SK-N-SH treated with all-trans-retinoic acid at 6 μM for 48 hours (cell line): ENCODE results near the gene PLXNA3.

Experiments used
- GLIS3 ChIP-seq: fragments of 250-450 bp; sonication (Bioruptor Pico); IDR thresholded peaks from 2 replicates; pipeline ENCODE4 v1.5.0; 2020; ENCODE audit warnings: mild to moderate bottlenecking, moderate library complexity
- ISL1 ChIP-seq: fragments of 250-450 bp; sonication (Bioruptor Pico); IDR thresholded peaks from 2 replicates; pipeline ENCODE4 v2.1.2; 2022; ENCODE audit warnings: mild to moderate bottlenecking, moderate library complexity
- PPARA ChIP-seq: fragments of 250-450 bp; sonication (Bioruptor Pico); IDR thresholded peaks from 2 replicates; pipeline ENCODE4 v1.5.0; 2020; ENCODE audit warnings: mild to moderate bottlenecking, borderline replicate concordance
- RARB ChIP-seq: fragments of 250-450 bp; sonication (Bioruptor Pico); IDR thresholded peaks from 2 replicates; pipeline ENCODE4 v1.8.0; 2021; ENCODE audit warnings: mild to moderate bottlenecking, moderate library complexity
- ZFP3 ChIP-seq: fragments of 250-450 bp; sonication (Bioruptor Pico); IDR thresholded peaks from 2 replicates; pipeline ENCODE4 v1.5.0; 2020; ENCODE audit warnings: mild to moderate bottlenecking, moderate library complexity
- ZNF565 ChIP-seq: fragments of 450-650 bp; formaldehyde crosslinking; conservative IDR thresholded peaks from 2 replicates; pipeline ENCODE4 v1.5.0; 2020; ENCODE audit warnings: low read depth, mild to moderate bottlenecking, moderate library complexity
- ZNF8 ChIP-seq: fragments of 450-650 bp; formaldehyde crosslinking; IDR thresholded peaks from 2 replicates; pipeline ENCODE4 v1.5.0; 2020; ENCODE audit warnings: mild to moderate bottlenecking, moderate library complexity
- TF ChIP-seq, protein P1 (sequence below): fragments of 250-450 bp; sonication (Bioruptor Pico); IDR thresholded peaks from 2 replicates; pipeline ENCODE4 v1.5.0; 2020; ENCODE audit warnings: mild to moderate bottlenecking, moderate library complexity
- TF ChIP-seq, protein P2 (sequence below): fragments of 250-450 bp; sonication (Bioruptor Pico); IDR thresholded peaks from 2 replicates; pipeline ENCODE4 v1.8.0; 2021; ENCODE audit warnings: low read depth, mild to moderate bottlenecking, moderate library complexity, borderline replicate concordance
- TF ChIP-seq, protein P3 (sequence below): fragments of 250-450 bp; sonication (Bioruptor Pico); IDR thresholded peaks from 2 replicates; pipeline ENCODE4 v1.5.1; 2020; ENCODE audit warnings: low read depth, mild to moderate bottlenecking, moderate library complexity

DNA sequence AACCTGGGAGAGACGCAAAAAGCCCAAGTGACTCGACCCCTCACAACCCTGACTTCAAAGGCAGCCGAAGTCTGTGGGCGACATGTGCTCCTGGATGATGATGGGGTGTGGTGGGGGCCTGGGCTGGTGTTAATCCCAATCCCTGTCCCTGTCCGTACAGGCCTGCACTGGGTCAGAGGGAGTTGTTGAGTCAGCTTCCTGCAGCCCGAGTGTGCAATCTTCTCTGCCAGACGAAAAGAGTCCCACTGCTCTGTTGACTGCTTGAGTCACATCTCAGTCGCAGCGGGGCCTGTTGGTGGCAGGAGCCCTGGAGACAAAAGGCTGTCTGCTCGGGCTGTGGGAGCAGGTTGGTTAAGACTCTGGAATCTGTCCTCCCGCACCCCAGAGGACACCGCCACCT, 47.7 kb downstream of the PLXNA3 start:
- TF ChIP-seq, protein P1, sequence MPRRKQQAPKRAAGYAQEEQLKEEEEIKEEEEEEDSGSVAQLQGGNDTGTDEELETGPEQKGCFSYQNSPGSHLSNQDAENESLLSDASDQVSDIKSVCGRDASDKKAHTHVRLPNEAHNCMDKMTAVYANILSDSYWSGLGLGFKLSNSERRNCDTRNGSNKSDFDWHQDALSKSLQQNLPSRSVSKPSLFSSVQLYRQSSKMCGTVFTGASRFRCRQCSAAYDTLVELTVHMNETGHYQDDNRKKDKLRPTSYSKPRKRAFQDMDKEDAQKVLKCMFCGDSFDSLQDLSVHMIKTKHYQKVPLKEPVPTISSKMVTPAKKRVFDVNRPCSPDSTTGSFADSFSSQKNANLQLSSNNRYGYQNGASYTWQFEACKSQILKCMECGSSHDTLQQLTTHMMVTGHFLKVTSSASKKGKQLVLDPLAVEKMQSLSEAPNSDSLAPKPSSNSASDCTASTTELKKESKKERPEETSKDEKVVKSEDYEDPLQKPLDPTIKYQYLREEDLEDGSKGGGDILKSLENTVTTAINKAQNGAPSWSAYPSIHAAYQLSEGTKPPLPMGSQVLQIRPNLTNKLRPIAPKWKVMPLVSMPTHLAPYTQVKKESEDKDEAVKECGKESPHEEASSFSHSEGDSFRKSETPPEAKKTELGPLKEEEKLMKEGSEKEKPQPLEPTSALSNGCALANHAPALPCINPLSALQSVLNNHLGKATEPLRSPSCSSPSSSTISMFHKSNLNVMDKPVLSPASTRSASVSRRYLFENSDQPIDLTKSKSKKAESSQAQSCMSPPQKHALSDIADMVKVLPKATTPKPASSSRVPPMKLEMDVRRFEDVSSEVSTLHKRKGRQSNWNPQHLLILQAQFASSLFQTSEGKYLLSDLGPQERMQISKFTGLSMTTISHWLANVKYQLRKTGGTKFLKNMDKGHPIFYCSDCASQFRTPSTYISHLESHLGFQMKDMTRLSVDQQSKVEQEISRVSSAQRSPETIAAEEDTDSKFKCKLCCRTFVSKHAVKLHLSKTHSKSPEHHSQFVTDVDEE, result no peak
- TF ChIP-seq, protein P2, sequence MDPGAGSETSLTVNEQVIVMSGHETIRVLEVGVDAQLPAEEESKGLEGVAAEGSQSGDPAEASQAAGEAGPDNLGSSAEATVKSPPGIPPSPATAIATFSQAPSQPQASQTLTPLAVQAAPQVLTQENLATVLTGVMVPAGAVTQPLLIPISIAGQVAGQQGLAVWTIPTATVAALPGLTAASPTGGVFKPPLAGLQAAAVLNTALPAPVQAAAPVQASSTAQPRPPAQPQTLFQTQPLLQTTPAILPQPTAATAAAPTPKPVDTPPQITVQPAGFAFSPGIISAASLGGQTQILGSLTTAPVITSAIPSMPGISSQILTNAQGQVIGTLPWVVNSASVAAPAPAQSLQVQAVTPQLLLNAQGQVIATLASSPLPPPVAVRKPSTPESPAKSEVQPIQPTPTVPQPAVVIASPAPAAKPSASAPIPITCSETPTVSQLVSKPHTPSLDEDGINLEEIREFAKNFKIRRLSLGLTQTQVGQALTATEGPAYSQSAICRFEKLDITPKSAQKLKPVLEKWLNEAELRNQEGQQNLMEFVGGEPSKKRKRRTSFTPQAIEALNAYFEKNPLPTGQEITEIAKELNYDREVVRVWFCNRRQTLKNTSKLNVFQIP (CRISPR knock-in tag), result no peak
- TF ChIP-seq ZNF8 (CRISPR knock-in tag), result no peak
- no peak for TF ChIP-seq ZNF565 (CRISPR knock-in tag)
- no peak for TF ChIP-seq RARB (CRISPR knock-in tag)
- TF ChIP-seq PPARA (CRISPR knock-in tag), result no peak
- TF ChIP-seq, protein P3, sequence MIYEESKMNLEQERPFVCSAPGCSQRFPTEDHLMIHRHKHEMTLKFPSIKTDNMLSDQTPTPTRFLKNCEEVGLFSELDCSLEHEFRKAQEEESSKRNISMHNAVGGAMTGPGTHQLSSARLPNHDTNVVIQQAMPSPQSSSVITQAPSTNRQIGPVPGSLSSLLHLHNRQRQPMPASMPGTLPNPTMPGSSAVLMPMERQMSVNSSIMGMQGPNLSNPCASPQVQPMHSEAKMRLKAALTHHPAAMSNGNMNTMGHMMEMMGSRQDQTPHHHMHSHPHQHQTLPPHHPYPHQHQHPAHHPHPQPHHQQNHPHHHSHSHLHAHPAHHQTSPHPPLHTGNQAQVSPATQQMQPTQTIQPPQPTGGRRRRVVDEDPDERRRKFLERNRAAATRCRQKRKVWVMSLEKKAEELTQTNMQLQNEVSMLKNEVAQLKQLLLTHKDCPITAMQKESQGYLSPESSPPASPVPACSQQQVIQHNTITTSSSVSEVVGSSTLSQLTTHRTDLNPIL, result no peak
- no peak for TF ChIP-seq ZFP3 (CRISPR knock-in tag)
- no peak for TF ChIP-seq GLIS3 (CRISPR knock-in tag)
- no peak for TF ChIP-seq ISL1
